ENCODE measurements around the gene CNBD2.
"Not testable (repeated sequence)": the region's sequence is repeated elsewhere in the genome, so short reads cannot be mapped to it uniquely, and the experiment has no call there.

Gene CNBD2

GRCh38 chr20:35974256-35974655, 5.9 kb downstream of the CNBD2 start:
- in situ Hi-C loops (cut with MboI; ENCODE audit: low sequenced_read_pairs): no loop called here

DNA sequence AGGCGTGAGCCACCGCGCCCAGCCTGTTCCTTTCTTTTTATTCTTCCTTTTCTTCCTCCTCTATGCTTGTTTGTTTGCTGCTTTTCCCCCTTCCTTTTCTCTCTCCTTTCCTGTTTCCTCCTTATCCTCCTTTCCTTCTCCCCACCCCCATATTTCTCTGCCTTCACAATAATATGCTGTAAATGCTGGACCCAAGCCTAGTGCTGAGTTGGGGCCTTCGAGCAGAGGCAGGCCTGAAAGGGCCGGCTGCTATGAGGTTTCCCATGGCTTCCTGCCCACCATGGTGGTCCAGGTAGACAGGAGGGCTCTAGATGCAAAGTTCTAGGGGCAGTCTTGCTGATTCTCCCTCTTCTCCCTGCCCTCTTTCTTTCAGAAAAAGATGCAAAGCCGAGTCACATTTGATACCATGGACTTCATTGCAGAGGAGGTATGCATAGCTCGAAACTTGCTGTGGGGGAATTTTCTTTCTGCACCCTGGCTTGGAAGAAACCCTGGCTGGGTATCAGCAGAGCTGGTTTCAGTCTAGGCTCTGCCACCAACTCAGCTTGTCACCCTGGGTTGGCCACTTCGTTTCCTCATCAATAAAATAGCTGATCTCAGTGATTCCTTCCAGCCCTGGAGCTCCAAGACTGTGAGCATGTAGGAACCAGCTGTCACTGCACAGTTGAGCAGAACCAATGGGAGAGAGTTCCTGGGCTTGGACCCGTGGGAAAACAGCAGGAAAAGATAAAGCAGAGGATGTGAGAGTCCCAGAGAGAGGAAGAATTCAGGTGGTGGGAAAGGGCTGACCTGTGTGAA, 7.4 kb downstream of the CNBD2 start:
- in situ Hi-C loops (cut with MboI; ENCODE audit: low sequenced_read_pairs): no loop called here

DNA sequence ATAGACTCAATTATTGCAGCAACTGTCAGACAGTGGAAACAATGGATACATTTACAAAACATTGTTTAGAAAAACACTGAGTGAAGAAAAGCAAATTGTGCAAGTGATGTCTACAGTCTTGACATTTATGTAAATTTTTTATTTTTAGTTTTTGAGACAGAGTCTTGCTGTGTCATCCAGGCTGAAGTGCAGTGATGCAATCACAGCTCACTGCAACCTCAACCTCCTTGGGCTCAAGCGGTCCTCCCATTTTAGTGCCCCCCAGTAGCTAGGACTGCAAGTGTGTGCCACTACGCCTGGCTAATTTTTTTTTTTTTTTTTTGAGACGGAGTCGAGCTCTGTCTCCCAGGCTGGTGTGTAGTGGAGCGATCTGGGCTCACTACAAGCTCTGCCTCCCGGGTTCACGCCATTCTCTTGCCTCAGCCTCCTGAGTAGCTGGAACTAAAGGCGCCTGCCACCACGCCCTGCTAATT, 9.7 kb downstream of the CNBD2 start:
- in situ Hi-C loops (cut with MboI; ENCODE audit: low sequenced_read_pairs): no loop called here

DNA sequence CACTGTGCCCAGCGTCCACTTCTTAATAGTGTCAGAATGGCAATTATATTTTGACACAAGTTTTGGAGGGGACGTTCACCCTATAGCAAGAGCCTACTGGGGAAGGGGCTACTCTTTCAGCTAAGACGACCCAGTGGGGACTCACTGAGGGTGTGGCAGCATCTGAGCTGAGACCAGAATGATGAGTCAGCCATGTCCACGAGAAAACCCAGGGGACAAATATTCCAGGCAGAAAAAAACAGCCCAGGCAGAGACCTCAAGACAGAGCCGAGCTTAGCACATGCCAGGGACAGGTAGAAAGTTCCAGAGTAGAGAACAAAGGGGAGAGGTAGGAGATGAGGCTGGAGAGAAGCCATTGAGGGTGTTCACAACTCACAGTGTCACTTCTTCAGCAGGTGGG, 11.2 kb downstream of the CNBD2 start:
- in situ Hi-C loops (cut with MboI; ENCODE audit: low sequenced_read_pairs): no loop called here

DNA sequence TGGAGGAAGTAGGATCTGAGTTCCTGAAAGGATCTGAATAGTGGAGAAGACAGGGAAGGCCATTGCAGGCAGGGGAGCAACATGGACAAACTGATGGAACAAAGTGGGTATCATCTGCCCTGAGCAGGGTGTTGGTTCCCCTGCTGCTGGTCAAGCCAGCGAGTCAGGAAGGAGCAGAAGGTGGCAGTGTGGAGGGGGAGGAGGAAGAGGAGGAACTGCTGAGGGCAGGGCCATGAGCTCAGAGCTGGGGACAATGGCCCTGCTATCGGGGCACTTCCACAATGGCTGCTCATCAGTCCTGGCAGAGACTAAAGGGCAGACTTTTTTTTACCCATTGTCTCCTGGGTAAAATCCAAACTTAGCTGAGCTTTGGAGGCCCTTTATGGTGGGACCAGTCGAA, 13.6 kb downstream of the CNBD2 start:
- in situ Hi-C loops (cut with MboI; ENCODE audit: low sequenced_read_pairs): no loop called here

- in situ Hi-C loops (cut with MboI; ENCODE audit: low sequenced_read_pairs): no loop called here
Measured at GRCh38 chr20:35984382-35984781, 16.0 kb downstream of the CNBD2 start.

GRCh38 chr20:35985806-35986205, 17.4 kb downstream of the CNBD2 start:
- in situ Hi-C loops (cut with MboI; ENCODE audit: low sequenced_read_pairs): no loop called here

DNA sequence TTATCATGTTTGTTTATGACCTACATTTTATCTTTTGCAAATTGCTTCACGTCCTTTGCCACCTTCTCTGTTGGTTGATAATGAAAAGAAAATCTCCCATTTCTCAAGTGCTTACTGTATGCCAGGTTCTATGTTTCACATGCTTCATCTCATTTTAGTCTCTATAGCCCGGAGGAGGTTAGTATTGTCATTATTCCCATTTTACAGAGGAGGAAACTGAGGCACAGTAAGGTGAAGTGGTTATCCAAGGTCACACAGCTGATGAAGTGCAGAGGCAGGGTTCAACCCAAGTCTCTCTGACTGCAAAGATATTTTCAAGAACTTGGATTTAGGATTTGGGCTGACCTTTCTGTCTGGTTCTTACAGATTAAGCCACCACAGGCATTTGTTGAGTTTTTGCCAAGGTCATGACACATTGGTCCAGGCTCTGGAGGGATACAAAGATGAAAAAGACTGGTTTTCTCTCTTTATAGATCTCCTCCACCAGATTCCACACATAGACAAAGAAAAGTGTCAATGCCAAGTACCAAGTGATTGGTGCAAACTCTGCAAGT, 20.6 kb downstream of the CNBD2 start:
- in situ Hi-C loops (cut with MboI; ENCODE audit: low sequenced_read_pairs): no loop called here

DNA sequence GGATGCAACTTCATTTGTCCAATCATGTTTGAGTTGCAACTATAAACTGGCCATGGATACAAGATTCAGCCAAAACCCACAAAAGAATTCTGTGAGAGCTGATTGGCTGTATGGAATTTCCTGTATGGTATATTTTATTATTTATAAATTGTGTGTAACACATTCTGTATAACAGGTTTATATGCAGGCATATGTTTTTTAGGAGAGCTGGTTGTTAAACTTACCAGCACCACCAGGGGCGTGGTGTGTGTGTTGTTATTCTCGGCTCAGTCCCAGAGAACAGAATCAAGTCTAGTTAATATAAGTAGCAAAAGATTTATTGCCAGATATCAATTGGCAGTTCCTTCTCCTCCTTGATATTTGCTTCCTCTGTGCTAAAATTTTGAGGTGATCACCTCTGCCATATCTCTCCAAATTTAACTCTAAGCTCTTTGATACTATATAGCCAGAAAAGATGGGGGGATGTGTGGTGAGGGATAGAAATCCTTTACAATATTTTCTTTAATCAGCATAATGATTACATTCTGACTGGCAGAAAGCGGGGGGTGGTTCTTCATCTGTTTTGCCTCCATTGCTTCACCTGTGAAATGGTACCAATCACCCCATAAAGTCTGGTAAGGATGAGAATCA, 22.9 kb downstream of the CNBD2 start:
- in situ Hi-C loops (cut with MboI; ENCODE audit: low sequenced_read_pairs): loop anchor here (10.0 kb wide), 1 partner anchor 144 kb away; no protein-coding TSS in a partner anchor

- in situ Hi-C loops (cut with MboI; ENCODE audit: low sequenced_read_pairs): loop anchor here (10.0 kb wide), 1 partner anchor 142 kb away; no protein-coding TSS in a partner anchor
Measured at GRCh38 chr20:35992713-35993335, 24.4 kb downstream of the CNBD2 start.

DNA sequence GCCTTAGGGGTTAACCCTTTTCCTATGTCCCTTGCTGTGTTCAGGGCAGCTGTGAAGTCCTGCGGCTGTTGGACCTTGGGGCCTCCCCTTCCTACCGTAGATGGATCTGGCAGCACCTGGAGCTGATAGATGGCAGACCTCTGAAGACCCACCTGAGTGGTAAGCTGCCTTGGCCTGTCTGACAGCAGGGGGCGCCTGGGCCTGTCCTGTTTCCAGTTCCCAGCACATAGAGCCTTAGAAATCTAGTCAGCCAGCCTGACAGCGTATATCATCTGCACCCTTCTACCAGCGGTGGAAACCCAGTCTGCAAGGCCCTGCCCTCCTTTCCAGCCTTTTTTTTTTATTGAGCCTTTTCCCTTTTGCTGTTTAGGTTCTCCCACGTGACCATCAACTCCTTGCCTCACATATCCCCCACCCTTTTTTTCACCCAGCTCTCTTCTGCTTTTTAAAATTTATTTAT, 26.6 kb downstream of the CNBD2 start:
- in situ Hi-C loops (cut with MboI; ENCODE audit: low sequenced_read_pairs): loop anchor here (10.0 kb wide), 1 partner anchor 140 kb away; no protein-coding TSS in a partner anchor

- in situ Hi-C loops (cut with MboI; ENCODE audit: low sequenced_read_pairs): loop anchor here (10.0 kb wide), 1 partner anchor 138 kb away; no protein-coding TSS in a partner anchor
Measured at GRCh38 chr20:35996492-35996891, 28.1 kb downstream of the CNBD2 start.

- in situ Hi-C loops (cut with MboI; ENCODE audit: low sequenced_read_pairs): not testable (repeated sequence)
Measured at GRCh38 chr20:36001331-36001730, 32.9 kb downstream of the CNBD2 start.

GRCh38 chr20:36002855-36003254, 34.5 kb downstream of the CNBD2 start:
- in situ Hi-C loops (cut with MboI; ENCODE audit: low sequenced_read_pairs): no loop called here

DNA sequence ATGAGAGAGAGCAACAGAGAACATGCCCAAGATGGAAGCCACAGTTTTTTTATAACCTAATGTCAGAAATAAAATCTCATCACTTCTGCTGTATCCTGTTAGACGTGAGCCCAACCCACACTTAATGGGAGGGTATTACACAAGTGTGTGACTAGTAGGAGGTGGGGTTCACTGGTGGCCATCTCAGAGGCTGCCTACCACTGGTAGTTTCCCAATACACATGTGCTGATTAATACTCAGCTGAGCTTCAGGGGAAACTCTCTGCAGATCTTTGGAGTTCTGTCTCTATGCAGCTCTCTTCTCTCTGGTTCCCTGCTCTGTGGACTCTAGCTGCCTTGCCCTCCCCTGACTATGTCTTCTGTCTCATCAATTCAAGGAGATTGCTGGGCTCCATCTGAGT, 35.7 kb downstream of the CNBD2 start:
- in situ Hi-C loops (cut with MboI; ENCODE audit: low sequenced_read_pairs): no loop called here

DNA sequence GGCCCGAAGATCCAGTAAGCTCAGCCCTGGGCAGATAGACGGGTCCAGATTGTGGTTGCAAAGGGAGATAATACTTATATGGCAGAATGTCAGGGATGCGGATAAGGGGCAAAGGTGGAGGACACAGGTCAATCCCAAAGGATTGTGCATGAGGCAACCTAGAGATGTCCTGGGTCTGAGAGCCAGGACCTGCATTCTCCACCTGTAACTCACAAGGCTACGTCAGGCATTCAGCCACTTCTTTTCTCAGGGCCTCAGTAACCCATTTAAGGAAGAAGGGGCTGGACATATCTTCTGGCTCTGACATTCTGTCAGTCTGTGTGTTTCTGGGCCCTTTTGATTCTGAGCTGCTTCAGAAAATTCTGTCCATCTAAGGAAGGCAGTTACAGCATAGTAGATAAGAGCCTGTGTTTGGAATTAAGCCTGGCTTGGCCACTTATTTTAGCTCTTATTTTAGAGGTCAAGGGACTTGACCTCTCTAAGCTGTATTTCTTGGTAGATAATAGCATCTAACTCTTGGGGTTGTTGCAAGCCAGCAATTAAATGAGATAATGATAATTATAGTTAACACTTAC, 40.2 kb downstream of the CNBD2 start:
- in situ Hi-C loops (cut with MboI; ENCODE audit: low sequenced_read_pairs): no loop called here

- in situ Hi-C loops (cut with MboI; ENCODE audit: low sequenced_read_pairs): no loop called here
Measured at GRCh38 chr20:36010076-36010475, 41.7 kb downstream of the CNBD2 start.

GRCh38 chr20:36010825-36011224, 42.4 kb downstream of the CNBD2 start:
- in situ Hi-C loops (cut with MboI; ENCODE audit: low sequenced_read_pairs): no loop called here

- in situ Hi-C loops (cut with MboI; ENCODE audit: low sequenced_read_pairs): no loop called here
Measured at GRCh38 chr20:36015806-36016403, 47.5 kb downstream of the CNBD2 start.
